Middle frontal gyrus (tissue), 1 donor: ENCODE data around the gene SCN10A.

Experiments used
- DNase-seq: peaks from one replicate; pipeline ENCODE4 v3.0.0-alpha.2; 2015; ENCODE audit warnings: low spot score; ENCODE audit errors: extremely low spot score

SCN10A gene

GRCh38 chr3:38773528-38773927 is 42.5 kb downstream of the SCN10A start:
- no peak for DNase-seq

- no peak for DNase-seq
Observed at GRCh38 chr3:38763569-38763968, 52.4 kb downstream of the SCN10A start.

GRCh38 chr3:38758557-38758956 is 57.5 kb downstream of the SCN10A start:
- DNase-seq = no peak

GRCh38 chr3:38757721-38758120 is 58.3 kb downstream of the SCN10A start:
- DNase-seq = no peak

- DNase-seq = no peak
Observed at GRCh38 chr3:38756892-38757291, 59.1 kb downstream of the SCN10A start.

- DNase-seq = no peak
Observed at GRCh38 chr3:38755130-38755529, 60.9 kb downstream of the SCN10A start.

GRCh38 chr3:38746641-38747040 is 69.4 kb downstream of the SCN10A start:
- DNase-seq = no peak

GRCh38 chr3:38743043-38743442 is 73.0 kb downstream of the SCN10A start:
- no peak for DNase-seq

- no peak for DNase-seq
Observed at GRCh38 chr3:38742550-38742949, 73.5 kb downstream of the SCN10A start.

- no peak for DNase-seq
Observed at GRCh38 chr3:38740537-38740936, 75.5 kb downstream of the SCN10A start.

- DNase-seq = no peak
Observed at GRCh38 chr3:38739931-38740330, 76.1 kb downstream of the SCN10A start.

- DNase-seq = no peak
Observed at GRCh38 chr3:38739396-38739689, 76.7 kb downstream of the SCN10A start.

GRCh38 chr3:38738630-38739395 is 77.2 kb downstream of the SCN10A start:
- DNase-seq = no peak

GRCh38 chr3:38731522-38731921 is 84.5 kb downstream of the SCN10A start:
- no peak for DNase-seq

GRCh38 chr3:38730281-38730680 is 85.7 kb downstream of the SCN10A start:
- DNase-seq = no peak

- no peak for DNase-seq
Observed at GRCh38 chr3:38728008-38728407, 88.0 kb downstream of the SCN10A start.

GRCh38 chr3:38726751-38727150 is 89.3 kb downstream of the SCN10A start:
- DNase-seq = no peak

- no peak for DNase-seq
Observed at GRCh38 chr3:38725726-38726419, 90.1 kb downstream of the SCN10A start.

GRCh38 chr3:38724392-38724736 is 91.7 kb downstream of the SCN10A start:
- DNase-seq = no peak

GRCh38 chr3:38723569-38724391 is 92.2 kb downstream of the SCN10A start:
- DNase-seq = no peak

- no peak for DNase-seq
Observed at GRCh38 chr3:38722781-38723568, 93.0 kb downstream of the SCN10A start.
